HG02970 (cell line): Measurements from ENCODE around the gene GPR173.

Source experiments
- ATAC-seq: cut with Tn5 transposase; IDR thresholded peaks from one replicate; pipeline ENCODE4 v1.9.1; 2021; ENCODE audit warnings: mild to moderate bottlenecking, moderate library complexity, moderate number of reproducible peaks; ENCODE audit not compliant: unreplicated experiment, low FRiP score

GPR173 gene, protein sequence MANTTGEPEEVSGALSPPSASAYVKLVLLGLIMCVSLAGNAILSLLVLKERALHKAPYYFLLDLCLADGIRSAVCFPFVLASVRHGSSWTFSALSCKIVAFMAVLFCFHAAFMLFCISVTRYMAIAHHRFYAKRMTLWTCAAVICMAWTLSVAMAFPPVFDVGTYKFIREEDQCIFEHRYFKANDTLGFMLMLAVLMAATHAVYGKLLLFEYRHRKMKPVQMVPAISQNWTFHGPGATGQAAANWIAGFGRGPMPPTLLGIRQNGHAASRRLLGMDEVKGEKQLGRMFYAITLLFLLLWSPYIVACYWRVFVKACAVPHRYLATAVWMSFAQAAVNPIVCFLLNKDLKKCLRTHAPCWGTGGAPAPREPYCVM

DNA sequence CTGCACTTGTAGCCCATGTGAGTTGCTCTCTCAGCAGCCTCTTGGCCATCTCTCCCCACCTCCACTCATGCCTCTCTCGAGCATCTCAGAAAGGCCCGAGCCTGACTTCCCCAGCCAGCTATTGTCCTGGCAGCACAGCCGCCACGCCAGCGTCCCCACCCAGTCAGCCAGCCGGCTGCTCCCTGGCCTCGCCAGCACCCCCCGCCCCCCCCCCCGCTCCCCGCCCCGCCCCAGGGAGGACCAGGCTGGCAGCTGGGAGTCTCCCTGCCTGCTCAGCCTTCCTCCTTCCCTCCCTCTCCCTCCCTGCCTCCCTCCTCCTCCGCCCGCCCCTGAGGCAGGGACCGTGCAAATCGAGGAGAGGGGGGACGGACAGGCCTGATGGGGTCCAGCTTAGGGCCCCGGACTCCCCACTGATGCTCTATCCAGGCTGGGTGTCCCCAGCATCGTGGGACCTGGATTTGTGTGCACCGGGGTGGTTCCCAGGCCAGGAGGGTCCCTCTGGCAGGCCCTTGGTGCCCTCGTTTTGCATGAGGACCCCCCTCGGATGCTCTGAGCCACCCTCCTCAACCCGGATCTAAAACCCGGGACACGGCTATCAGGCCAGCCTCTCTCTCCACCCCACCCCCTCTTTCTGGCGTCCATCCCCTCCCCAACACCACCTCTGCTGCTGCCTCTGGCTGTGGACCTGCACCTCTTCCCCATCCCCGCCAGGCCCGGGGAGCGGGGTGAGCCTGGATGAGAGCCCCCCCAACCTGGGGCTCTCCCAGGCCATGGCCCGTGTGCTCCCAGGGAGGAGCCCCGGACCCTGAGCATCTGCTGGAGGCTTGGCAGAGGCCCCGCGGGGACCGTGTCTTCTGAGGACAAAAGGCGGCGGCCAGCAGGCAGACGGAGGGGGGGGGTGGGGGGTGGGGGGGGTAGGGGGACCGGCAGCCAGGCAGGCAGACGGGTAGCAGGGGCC lies at the start of gene GPR173:
TSS of gene GPR173 (plus strand) at position 621 of the 958 bp plus-strand sequence. CDS start 27,833 bp downstream, outside the sequence.
- ATAC-seq = no peak

DNA sequence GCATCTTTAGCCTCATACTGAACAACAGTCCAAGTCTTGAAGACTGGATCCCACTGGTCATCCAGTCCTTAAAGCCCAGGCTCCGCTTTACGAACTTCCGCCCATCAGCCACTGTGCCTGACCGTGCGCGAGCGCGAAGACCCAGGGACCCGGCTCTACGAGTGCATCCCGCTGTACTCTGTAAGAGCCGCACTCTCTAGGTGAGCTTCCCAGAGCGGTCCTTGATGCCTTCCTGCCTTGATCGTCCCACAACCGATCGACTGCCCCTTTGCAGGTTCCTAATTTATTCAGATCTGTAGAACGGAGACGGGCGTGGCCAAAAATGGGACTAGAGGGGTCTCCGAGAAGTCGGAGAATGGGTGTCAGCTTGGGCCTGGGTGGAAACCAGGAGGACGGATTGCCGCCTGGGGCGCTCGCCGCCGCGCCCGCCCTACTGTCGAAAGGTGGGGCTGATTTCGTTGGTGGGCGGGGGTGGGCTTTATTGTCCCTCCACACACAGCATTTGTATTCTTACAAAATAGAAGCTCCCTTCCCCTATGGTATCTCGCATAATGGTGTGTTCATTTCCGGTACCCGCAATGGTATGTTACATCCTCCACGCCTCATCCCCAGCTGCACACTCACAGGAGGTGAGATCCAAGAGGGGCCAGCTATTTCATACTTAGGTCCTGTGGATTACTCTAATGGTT lies 48.0 kb upstream of the GPR173 start:
- no peak for ATAC-seq

DNA sequence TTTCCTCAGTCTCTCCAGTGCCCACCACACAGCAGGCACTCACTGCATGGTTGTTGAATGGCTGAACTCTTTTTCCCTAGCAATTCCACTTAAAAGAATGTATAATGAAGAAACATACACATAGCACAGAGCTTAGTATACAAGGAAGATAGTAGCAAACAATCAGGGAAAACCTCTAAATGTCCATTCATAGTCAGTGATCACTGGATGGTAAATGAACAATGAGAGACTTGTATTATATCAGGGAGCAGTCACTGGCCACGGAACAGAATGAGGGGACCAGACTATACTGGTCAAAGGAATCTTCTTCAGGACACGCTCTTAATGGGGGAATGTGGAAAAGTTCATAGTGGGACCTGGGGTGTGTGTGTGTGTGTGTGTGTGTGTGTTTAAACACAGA lies 46.6 kb upstream of the GPR173 start:
- ATAC-seq = no peak

DNA sequence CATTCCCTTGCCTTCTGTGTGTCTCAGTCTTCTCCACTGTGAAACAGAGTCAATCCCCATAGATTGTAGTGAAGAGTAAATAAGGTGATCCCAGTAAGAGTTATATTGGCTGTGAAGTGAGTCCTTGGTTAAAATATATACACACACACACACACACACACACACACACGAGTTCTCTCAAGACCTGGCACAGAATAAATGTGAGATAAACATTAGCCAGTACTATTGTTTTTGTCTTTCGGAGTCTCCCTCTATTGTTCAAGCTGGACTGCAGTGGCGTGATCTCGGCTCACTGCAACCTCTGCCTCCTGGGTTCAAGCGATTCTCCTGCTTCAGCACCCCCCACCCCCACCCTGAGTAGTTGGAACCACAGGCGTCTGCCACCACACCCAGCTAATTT lies 45.5 kb upstream of the GPR173 start:
- no peak for ATAC-seq

DNA sequence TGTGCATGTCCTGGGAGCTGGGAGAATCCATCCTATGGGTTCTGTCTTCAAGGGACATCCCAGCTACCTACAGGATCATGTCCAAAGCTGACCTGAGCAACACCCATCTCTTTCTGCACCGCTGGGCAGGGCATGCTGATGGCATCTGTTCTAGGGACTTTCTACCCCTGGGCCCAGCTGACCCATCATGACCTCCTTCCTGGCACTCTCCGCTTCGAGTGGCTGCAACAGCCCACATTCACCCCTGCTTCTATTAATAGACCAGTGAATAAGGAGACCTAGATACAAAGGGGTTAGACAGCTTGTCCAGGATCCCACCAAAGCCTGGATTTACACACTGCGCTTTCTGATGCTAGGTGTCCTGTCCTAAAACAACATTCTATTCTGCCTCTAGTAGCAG lies 44.6 kb upstream of the GPR173 start:
- ATAC-seq = no peak

DNA sequence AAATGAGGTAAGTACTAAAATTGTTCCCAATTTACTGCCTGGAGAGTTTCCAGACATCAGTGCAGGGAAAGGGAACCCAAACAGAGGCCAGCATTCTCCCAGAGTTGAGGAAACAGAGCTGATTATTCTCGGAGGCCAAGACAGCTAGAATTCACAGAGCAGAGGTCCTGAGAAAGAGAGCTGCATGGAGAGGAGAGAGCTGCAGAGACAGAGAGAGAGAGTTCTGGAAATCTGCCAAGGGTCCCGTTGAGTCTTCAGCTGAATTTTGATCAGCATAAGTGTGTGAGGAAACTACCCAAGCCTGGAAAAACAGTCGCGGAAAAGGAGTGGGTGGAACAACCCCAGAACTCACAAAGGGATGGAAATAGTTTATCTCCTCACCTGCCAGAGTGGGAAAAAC lies 43.8 kb upstream of the GPR173 start:
- ATAC-seq = no peak

DNA sequence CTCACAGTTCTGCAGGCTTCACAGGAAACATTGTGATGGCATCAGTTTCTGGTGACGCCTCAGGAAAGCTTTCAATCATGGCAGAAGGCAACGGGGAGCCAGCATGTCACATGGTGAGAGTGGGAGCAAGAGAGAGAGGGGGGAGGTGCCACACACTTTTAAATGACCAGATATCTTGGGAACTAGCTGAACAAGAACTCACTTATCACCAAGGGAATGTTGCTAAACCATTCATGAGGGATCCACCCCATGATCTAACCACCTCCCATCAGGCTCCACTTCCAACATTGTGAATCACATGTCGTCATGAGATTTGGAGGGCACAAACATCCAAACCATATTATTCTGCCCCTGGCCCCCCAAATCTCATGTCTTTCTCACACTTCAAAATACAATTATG lies 43.3 kb upstream of the GPR173 start:
- no peak for ATAC-seq

DNA sequence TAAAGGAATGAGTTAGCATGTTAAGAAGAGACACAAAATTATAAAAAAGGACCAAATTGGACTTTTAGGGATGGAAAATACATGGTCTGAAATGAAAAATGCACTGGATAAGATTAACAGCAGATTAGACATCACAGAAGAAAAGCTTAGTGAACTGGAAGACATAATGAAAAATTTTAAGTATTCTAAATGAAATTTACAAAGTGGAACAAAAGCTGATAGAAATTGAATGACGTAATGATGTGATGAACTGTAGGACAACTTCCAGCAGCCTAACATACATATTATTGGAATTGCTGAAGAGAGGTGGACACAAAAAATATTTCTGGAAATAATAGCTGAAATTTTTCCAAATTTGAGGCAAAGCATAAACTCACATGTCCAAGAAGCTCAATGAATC lies 39.6 kb upstream of the GPR173 start:
- ATAC-seq = no peak

DNA sequence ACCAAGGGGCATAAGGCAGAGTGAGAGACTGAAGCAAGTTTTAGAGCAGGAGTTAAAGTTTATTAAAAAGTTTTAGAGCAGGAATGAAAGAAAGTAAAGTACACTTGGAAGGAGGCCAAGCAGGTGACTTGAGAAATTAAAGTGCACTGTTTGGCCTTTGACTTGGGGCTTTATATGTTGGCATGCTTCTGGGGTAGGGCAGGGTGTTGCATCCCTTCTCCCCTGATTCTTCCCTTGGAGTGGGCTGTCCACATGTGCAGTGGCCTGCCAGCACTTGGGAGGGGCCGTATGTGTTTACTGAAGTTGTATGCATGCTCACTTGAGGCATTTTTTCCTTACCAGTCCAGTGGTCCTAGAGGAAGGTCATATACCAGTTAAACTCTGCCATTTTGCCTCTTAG lies 35.3 kb upstream of the GPR173 start:
- ATAC-seq = no peak

DNA sequence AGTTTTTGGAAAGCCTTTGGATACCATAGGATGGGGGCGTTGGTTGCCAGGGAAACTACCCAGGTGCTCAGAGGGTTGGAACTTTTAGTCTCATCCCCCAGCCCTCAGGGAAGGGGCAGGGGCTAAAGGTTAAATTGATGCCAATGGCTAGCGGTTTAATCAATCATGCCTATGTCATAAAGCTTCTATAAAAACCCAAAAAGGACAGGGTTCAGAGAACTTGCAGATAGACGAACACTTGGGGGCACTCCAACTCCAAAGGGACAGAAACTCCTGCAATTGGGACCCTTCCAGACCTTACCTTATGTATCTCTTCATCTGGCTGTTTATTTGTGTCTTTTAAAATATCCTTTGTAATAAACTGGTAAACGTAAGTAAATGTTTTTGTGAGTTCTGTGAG lies 30.0 kb upstream of the GPR173 start:
- ATAC-seq = no peak

DNA sequence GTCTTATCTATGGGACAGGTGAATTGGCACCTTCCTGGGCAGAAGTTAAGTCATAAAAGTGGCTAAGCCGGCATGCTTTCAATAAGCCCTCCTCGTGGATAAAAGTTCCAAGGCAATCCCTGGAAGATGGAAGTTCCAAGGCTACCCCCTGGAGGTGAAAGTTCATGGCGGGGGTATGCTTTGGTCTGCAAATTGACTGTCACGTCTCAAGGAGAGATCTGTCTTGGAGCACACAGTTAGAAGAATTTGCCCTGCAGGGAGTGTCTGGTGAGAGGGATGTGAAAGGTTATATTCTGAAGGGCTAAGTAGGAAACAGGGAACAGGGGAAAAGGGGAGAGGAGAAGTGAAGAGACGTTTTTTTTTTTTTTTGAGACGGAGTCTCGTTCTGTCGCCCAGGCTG lies 26.2 kb upstream of the GPR173 start:
- ATAC-seq = no peak

DNA sequence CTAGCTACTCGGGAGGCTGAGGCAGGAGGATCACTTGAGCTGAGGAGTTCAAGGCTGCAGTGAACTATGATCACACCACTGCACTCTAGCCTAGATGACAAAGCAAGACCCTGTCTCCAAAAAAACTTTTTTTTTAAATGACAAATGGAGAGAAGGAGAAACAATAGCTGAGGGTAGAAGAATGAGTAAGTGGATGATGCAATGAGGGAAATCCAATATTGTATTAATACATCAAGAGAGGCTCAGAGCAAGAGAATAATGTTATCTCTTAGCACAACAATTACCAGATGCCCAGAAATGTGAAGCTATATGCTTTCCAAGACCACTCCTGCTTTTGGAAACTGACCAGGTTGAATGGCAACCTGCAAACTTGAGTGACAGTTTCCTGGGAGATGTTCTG lies 19.9 kb upstream of the GPR173 start:
- ATAC-seq = no peak

DNA sequence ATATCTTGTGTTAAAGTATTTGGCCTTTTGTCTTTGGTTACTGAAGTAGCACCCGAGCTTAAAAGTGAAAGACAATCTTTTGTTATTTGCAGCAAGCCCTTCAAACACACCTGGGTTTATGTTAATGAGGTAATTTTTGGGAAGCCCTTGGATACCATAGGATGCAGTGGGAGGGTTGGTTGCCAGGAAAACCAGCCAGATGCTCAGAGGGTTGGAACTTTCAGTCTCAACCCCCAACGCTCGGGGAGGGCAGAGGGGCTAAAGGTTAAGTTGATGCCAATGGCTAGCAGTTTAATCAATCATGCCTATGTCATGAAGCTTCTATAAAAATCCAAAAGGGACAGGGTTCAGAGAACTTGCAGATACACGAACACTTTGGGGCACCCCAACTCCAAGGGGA lies 17.2 kb upstream of the GPR173 start:
- no peak for ATAC-seq

DNA sequence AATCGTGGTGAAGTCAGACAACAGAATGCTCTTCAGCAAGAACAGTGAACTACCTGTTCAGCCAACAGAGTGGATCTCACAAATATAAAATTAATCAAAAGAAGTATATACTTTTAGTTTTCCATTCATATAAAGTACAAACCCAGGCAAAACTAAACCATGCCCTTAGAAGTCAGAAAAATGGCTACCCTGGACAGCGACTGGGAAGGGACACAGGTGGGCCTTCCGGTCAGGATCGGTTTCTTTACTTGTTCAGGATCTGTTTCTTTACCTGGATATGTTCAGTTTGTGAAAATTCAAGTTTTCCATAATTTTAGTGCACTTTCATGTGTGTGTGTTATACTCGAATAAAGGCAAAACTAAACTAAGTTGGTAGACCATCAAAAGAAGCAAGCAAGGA lies 12.4 kb upstream of the GPR173 start:
- no peak for ATAC-seq

DNA sequence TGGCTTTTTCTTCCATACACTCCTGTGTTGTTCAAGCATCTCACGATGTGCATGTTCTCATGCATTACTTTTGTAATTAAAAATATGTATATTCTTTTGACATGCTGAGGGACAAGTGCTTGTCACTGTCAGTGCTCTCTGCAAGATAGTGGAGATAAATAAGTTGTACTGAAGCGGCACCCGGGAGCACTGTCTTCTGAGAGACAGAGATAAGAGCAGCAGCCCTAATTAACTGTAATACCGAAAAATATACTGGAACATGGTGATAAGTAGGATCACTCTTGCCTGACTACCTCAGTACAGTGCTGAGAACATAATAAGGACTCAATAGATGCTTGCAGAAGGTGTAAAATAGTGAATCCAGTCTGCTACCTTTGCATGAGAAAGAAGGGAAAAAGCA lies 9.4 kb upstream of the GPR173 start:
- ATAC-seq = no peak

DNA sequence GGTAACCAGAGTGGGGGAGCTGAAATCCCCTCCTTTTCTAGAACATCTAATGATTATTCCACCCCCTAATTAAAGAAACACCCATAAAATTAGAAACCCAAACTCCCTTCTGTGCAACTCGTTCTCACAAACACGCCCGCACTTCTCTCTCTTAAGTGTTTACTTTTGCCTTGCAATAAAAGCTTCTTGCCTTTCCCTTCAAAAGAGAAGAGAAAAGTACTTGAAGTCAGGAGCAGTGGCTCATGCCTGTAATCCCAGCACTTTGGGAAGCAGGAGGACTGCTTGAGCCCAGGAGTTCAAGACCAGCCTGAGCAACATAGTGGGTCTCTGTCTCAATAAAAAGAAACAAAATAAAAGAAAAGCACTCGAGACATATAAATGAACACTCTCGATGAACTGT lies 3.6 kb upstream of the GPR173 start:
- no peak for ATAC-seq

DNA sequence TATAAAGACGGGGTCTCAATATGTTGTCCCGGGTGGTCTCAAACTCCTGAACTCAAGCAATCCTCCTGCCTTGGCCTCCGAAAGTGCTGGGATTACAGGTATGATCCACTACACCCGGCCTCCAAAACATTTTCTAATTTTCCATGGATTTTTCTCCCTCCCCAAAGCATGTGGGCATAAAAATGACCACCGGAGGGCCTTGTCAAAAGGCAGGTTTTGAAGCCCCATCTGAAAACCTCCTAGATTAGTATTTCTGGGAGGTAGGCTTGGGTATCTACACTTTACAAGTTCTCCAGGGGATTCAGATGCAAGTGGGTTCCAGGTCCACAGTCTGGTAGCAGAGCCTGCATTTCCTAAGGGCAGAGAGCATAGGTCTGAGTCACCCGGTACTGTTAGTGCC lies 1.4 kb upstream of the GPR173 start:
- ATAC-seq = no peak

DNA sequence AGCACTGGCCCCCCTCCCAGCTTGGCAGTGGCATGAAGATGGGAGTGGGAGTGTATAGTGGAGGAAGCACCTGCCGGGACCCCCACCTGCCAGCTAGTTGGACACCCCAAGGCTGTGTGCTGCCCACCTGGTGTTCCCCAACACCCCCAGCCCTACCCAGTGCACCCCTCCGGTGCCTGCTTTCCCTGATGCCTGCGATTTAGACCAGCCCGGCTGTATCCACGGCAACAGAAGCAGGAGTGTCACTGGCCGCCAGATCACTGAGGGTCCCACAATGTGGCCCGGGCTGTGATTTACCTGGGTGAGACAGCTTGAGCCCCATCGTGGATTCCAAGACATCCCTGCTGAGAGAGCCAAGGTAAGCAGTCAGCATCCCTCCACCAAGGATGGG lies 533 bp downstream of the GPR173 start:
- no peak for ATAC-seq

DNA sequence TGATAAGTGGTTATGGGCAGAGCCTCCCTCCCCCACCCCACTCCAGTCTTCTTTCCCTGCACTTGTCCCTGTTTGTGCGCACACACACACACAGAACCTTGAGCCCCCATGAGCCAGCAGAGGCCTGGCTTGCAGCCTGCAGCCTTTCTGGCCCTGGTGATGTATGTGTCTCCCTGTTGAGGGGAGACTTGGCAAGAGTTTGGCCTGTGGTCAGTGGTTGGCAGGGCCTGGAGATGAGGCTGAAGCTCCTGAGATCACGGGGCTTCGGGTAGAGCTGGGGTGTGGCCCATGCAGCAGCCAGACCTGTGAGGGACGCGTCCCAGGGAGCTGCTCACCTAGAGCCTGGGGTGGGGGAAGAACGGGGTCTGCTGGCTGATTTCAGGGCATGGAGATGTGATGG lies 2.3 kb downstream of the GPR173 start:
- ATAC-seq = no peak

DNA sequence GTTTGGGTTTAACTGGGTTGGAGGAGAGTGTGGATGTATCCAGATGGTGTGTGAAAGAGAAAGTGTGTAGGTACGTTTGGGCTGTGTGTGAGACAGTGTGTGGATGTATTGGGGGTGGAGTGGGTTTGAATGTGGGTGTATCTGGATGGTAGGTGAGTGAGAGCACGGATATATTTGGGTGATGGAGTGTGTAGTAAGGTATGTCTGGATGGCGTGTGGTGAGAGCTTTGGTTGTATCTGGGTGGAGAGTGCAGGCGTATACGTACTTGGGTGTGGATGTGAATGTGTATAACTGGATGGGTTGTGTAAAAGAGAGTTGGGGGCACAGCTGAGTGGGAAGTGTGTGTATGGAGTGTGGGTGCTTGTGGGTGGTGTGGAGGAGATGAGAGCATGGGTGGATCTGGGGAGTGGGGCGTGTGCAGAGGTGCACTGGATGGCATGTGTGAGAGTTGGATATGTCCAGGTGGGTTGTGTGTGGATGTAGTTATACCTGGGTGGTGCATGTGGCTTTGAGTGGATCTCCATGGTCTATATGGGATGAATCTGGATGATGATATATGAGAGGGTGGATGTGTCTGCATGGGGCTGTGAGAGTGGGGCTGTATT lies 6.8 kb downstream of the GPR173 start:
- no peak for ATAC-seq

DNA sequence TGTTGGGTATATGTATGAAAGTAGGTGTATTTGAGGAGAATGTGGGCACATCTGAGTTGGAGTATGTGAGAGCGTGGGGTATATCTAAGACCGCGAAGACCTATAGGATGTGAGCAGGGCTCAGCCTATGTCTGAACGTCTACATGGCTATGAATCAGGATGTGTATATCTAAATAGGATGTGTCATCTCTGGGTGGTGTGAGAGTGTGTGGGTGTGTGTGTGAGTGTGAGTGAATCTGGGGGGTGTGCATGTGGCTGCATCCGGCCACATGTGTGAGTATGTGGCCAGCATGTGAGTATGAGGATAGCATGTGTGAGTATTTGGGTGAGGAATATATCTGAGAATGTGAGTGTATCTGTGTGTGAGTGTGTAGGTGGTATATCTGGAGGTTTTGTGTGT lies 7.7 kb downstream of the GPR173 start:
- ATAC-seq = no peak
